Measurements from ENCODE around the gene TRIM32. TPM values are rescaled to one million over a fixed set of nuclear protein-coding genes. Genes with fewer than 3 reads are reported as not detected.

The TRIM32 gene, protein sequence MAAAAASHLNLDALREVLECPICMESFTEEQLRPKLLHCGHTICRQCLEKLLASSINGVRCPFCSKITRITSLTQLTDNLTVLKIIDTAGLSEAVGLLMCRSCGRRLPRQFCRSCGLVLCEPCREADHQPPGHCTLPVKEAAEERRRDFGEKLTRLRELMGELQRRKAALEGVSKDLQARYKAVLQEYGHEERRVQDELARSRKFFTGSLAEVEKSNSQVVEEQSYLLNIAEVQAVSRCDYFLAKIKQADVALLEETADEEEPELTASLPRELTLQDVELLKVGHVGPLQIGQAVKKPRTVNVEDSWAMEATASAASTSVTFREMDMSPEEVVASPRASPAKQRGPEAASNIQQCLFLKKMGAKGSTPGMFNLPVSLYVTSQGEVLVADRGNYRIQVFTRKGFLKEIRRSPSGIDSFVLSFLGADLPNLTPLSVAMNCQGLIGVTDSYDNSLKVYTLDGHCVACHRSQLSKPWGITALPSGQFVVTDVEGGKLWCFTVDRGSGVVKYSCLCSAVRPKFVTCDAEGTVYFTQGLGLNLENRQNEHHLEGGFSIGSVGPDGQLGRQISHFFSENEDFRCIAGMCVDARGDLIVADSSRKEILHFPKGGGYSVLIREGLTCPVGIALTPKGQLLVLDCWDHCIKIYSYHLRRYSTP
- total RNA-seq = 1 to 10 TPM; 4.4 to 5.8 TPM
- polyA plus RNA-seq (2013, experiment 1 of 2) = 10.1 TPM
- 8.7 TPM for polyA plus RNA-seq (2013, experiment 2 of 2)
- total RNA-seq = 7.3 to 39.3 (median 15.7) reads per million in 172 experiments

DNA sequence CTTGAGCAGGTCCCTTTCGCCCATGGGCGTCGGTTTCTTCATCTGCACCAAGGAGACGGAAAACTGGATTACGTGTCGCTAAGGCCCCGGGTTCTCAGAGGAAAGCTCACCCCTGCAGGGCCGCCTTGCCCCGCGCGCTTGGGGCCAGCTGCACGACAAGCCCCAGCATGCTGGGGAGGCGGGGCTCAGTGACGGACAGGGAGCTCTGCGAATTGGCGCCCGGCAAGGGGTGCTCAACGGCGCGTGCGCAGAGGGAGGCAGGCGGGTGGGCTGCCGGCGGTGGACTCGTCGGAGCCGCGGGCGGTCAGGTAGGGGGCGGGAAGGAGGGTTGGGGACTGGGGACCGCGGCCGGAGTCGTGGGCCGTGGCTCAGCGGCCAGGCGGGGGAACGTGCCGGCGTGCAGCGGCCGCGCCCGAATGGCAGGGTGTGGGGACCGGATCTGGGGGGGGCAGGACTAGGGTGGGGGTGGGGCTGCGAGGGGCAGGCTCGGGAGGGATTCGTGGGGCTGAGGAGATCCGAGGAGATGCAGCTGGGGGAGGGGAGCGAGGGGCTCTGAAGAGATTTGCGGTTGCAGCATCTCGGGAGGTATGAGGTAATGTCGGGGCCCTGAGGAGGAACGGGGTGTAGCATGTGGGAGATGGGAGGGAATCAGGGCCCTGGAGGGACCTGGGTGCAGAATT lies at the start of gene TRIM32:
Gene TRIM32, plus strand, starts transcription at position 232 of the 680 bp plus-strand sequence. CDS start 10,438 bp downstream, outside the sequence.
- CTCF ChIA-PET = interaction anchor here (1.4 kb wide), 1 partner anchor 50 kb away, joined by 3 read pairs; no protein-coding TSS in a partner anchor
- ATAC-seq (ENCODE audit: poor library complexity) (peak; percentile 98), DNase-seq (peak; percentile 88 to 94 (median 92))
- TF ChIP-seq, protein P1, sequence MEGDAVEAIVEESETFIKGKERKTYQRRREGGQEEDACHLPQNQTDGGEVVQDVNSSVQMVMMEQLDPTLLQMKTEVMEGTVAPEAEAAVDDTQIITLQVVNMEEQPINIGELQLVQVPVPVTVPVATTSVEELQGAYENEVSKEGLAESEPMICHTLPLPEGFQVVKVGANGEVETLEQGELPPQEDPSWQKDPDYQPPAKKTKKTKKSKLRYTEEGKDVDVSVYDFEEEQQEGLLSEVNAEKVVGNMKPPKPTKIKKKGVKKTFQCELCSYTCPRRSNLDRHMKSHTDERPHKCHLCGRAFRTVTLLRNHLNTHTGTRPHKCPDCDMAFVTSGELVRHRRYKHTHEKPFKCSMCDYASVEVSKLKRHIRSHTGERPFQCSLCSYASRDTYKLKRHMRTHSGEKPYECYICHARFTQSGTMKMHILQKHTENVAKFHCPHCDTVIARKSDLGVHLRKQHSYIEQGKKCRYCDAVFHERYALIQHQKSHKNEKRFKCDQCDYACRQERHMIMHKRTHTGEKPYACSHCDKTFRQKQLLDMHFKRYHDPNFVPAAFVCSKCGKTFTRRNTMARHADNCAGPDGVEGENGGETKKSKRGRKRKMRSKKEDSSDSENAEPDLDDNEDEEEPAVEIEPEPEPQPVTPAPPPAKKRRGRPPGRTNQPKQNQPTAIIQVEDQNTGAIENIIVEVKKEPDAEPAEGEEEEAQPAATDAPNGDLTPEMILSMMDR (IDR thresholded peaks at IDR 0.05) = no peak
- Histone ChIP-seq H3K36me3 (ENCODE audit: insufficient read depth, low read length) (no peaks in the 10 kb centered on the region), H3K9me3 (ENCODE audit: control insufficient read depth in 1 of 2, insufficient read depth in 1 of 2, low read length in 2 of 2) (no peaks in the 10 kb centered on the region), H3K27ac (ENCODE audit: low read depth in 1 of 2, low read length in 2 of 2) (peak within 1 kb of the TSS in 1 of 2 donors; percentile 35), H3K4me3 (ENCODE audit: low read length) (peak within 1 kb of the TSS; percentile 86), H3K27me3 (ENCODE audit: control insufficient read depth in 1 of 2, insufficient read depth in 2 of 2, low read length in 2 of 2) (no peaks in the 10 kb centered on the region), H3K4me1 (ENCODE audit: insufficient read depth, low read length) (peaks cover 32% of the 10 kb centered on the region)
- Mint-ChIP-seq H3K4me3 (peak within 1 kb of the TSS; percentile 99), H3K27me3 (no peaks in the 10 kb centered on the region), H3K9me3 (no peaks in the 10 kb centered on the region), H3K27ac (peak within 1 kb of the TSS; percentile 94), H3K36me3 (ENCODE audit: low read depth) (peaks cover 9% of the 10 kb centered on the region), H3K4me1 (ENCODE audit: low read depth) (peaks cover 77% of the 10 kb centered on the region)
- intact Hi-C loops (cut with DNase I, micrococcal nuclease) = no loop called here
- POLR2A ChIA-PET = interaction anchor here (0.5 to 1.1 kb wide), 5 partner anchors 10 to 30 kb away, joined by 3 read pairs; no protein-coding TSS in a partner anchor

DNA sequence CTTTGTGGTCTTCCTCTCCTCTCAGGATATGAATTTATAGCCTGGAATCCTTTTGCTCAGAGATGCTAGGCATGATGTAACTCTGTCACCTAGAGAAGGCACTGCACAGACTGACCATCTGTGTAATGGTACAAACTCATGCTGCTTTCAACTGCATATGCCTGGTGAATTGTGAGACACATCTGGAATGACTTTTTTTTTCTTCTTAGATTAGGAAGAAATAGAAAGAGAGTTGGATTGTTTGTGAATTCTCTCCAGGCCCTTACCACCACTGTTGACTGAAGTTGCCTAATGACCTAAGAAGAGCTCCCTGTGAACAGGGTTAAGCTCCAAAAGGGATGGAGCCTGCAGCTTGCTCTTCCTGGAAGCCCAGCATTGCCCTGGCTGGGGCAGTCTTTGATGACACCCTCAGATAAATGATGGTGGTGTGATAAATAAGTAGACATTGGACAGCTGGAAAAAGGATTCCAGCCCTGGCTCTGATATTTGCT lies 47.8 kb upstream of the TRIM32 start:
- TF ChIP-seq, protein P1 (IDR thresholded peaks at IDR 0.05) = no peak
- ATAC-seq (ENCODE audit: poor library complexity) = no peak
- H3K27me3 ChIP-seq (ENCODE audit: control insufficient read depth in 1 of 2, insufficient read depth in 2 of 2, low read length in 2 of 2) = no peaks in the 10 kb centered on the region
- CTCF ChIA-PET = no interaction called here
- no peak overlapping the region for H3K4me3 Mint-ChIP-seq
- no peak overlapping the region for H3K27ac Mint-ChIP-seq
- DNase-seq = no peak
- no peaks in the 10 kb centered on the region for H3K27me3 Mint-ChIP-seq
- POLR2A ChIA-PET = no interaction called here
- H3K9me3 ChIP-seq (ENCODE audit: control insufficient read depth in 1 of 2, insufficient read depth in 1 of 2, low read length in 2 of 2) = no peaks in the 10 kb centered on the region
- peaks cover 19% of the 10 kb centered on the region for H3K36me3 Mint-ChIP-seq (ENCODE audit: low read depth)
- no peaks in the 10 kb centered on the region for H3K4me1 ChIP-seq (ENCODE audit: insufficient read depth, low read length)
- intact Hi-C loops (cut with DNase I, micrococcal nuclease) = no loop called here
- H3K27ac ChIP-seq (ENCODE audit: low read depth in 1 of 2, low read length in 2 of 2) = no peak overlapping the region
- no peaks in the 10 kb centered on the region for H3K9me3 Mint-ChIP-seq
- H3K4me3 ChIP-seq (ENCODE audit: low read length) = no peak overlapping the region
- H3K4me1 Mint-ChIP-seq (ENCODE audit: low read depth) = no peaks in the 10 kb centered on the region
- H3K36me3 ChIP-seq (ENCODE audit: insufficient read depth, low read length) = no peaks in the 10 kb centered on the region

DNA sequence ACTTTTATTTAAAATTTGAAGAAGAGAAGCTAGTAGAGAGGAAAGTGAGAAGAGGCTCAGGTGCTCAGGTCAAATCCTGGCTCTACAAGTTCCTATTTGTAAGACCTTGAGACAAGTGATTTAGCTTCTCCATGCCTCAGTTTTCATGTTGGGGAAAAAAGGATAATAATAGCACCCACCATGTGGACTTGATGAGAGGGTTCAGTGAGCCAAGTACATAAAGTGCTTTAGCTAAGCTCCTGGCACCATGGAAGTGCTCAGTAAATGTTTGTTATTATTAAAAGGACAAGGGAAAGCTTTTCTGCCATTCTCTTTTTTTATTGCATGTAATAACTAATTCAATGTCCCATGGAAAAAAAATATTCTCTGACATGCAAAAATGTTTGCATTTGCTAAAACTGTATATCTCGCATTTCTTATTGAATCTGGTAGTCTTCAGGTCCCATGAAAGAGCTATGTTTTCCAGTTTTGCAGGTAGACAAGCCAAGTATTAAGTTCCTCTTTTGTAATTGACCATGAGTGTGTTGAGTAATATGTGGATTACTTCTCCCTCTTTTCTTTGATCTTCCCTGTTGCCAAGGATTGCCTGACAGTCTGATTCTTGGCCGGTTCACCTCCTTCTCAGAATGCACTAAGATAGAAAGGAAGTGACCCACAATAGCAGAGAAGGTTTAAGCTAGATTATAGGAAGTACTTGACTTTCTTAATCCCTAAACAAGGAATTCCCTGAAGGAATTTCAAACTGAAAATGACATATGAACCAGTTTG lies 45.6 kb upstream of the TRIM32 start:
- DNase-seq = no peak
- Mint-ChIP-seq H3K36me3 (ENCODE audit: low read depth) (peaks cover 12% of the 10 kb centered on the region), H3K9me3 (no peaks in the 10 kb centered on the region), H3K27ac (no peak overlapping the region), H3K4me1 (ENCODE audit: low read depth) (no peaks in the 10 kb centered on the region), H3K27me3 (no peaks in the 10 kb centered on the region), H3K4me3 (no peak overlapping the region)
- Histone ChIP-seq H3K27ac (ENCODE audit: low read depth in 1 of 2, low read length in 2 of 2) (no peak overlapping the region), H3K27me3 (ENCODE audit: control insufficient read depth in 1 of 2, insufficient read depth in 2 of 2, low read length in 2 of 2) (no peaks in the 10 kb centered on the region), H3K9me3 (ENCODE audit: control insufficient read depth in 1 of 2, insufficient read depth in 1 of 2, low read length in 2 of 2) (no peaks in the 10 kb centered on the region), H3K4me1 (ENCODE audit: insufficient read depth, low read length) (no peaks in the 10 kb centered on the region), H3K4me3 (ENCODE audit: low read length) (no peak overlapping the region), H3K36me3 (ENCODE audit: insufficient read depth, low read length) (no peaks in the 10 kb centered on the region)
- intact Hi-C loops (cut with DNase I, micrococcal nuclease) = no loop called here
- ATAC-seq (ENCODE audit: poor library complexity) = no peak
- ChIA-PET CTCF (no interaction called here), POLR2A (no interaction called here)
- TF ChIP-seq, protein P1 (IDR thresholded peaks at IDR 0.05) = no peak

Data from CD4-positive, alpha-beta T cell (primary cell).